ENCODE results near the gene FAM234B. TPM values are rescaled to one million over a fixed set of nuclear protein-coding genes. Genes with fewer than 3 reads are reported as not detected.
"Not testable (repeated sequence)": the region's sequence is repeated elsewhere in the genome, so short reads cannot be mapped to it uniquely, and the experiment has no call there.

Gene FAM234B
- total and polyA plus RNA-seq, 2 experiments from 2014 or later: 0.66 to 4.1 TPM

GRCh38 chr12:13033476-13033875, 10.7 kb upstream of the FAM234B start:
- no peaks in the 10 kb centered on the region for H3K4me1 ChIP-seq (ENCODE audit: insufficient read depth)
- H3K9me2 ChIP-seq (replicated peaks; ENCODE audit: insufficient read depth): no peaks in the 10 kb centered on the region
- no peak overlapping the region for H3K4me2 ChIP-seq
- no peaks in the 10 kb centered on the region for H3K79me2 ChIP-seq
- no peaks in the 10 kb centered on the region for H3K9me3 ChIP-seq (ENCODE audit: low read depth)
- no peaks in the 10 kb centered on the region for H4K20me1 ChIP-seq (ENCODE audit: insufficient read depth, poor library complexity, severe bottlenecking)
- no peak for DNase-seq (ENCODE audit: low spot score)
- H3K4me3 ChIP-seq: no peak overlapping the region
- H2AFZ ChIP-seq: no peak overlapping the region
- H3K27me3 ChIP-seq: no peaks in the 10 kb centered on the region
- no peaks in the 10 kb centered on the region for H3K36me3 ChIP-seq (replicated peaks; ENCODE audit: insufficient read depth, low read depth)
- 93% methylated on average over 5 of the region's 5 CpGs for WGBS (ENCODE audit: low lambda C conversion rate, missing lambda C conversion rate)
- TF ChIP-seq CTCF (IDR thresholded peaks at IDR 0.05; ENCODE audit: poor library complexity) (no peak), EZH2phosphoT487 (IDR thresholded peaks at IDR 0.05; ENCODE audit: low read depth, severe bottlenecking, unreplicated experiment) (no peak), EZH2 (IDR thresholded peaks at IDR 0.05; ENCODE audit: borderline replicate concordance) (no peak)
- H3K27ac ChIP-seq: no peak overlapping the region

GRCh38 chr12:13035335-13035734, 8.8 kb upstream of the FAM234B start:
- H3K4me2 ChIP-seq; H3K9me2 ChIP-seq (replicated peaks; ENCODE audit: insufficient read depth): not testable (repeated sequence)
- 95% methylated on average over 5 of the region's 5 CpGs for WGBS (ENCODE audit: low lambda C conversion rate, missing lambda C conversion rate)

GRCh38 chr12:13036881-13037280, 7.3 kb upstream of the FAM234B start:
- Histone ChIP-seq H4K20me1 (ENCODE audit: insufficient read depth, poor library complexity, severe bottlenecking) (no peaks in the 10 kb centered on the region), H3K9me2 (replicated peaks; ENCODE audit: insufficient read depth) (no peaks in the 10 kb centered on the region), H3K4me1 (ENCODE audit: insufficient read depth) (peaks cover 16% of the 10 kb centered on the region), H3K36me3 (replicated peaks; ENCODE audit: insufficient read depth, low read depth) (no peaks in the 10 kb centered on the region), H2AFZ (no peak overlapping the region), H3K27me3 (no peaks in the 10 kb centered on the region), H3K4me3 (no peak overlapping the region), H3K27ac (no peak overlapping the region), H3K9me3 (ENCODE audit: low read depth) (no peaks in the 10 kb centered on the region), H3K79me2 (no peaks in the 10 kb centered on the region), H3K4me2 (no peak overlapping the region)
- WGBS (ENCODE audit: low lambda C conversion rate, missing lambda C conversion rate): 90% methylated on average over 3 of the region's 3 CpGs
- TF ChIP-seq EZH2 (IDR thresholded peaks at IDR 0.05; ENCODE audit: borderline replicate concordance) (no peak), EZH2phosphoT487 (IDR thresholded peaks at IDR 0.05; ENCODE audit: low read depth, severe bottlenecking, unreplicated experiment) (no peak), CTCF (IDR thresholded peaks at IDR 0.05; ENCODE audit: poor library complexity) (no peak)
- DNase-seq (ENCODE audit: low spot score): no peak

More at GRCh38 chr12:13035335-13035734, 8.8 kb upstream of the FAM234B start:
- not testable (repeated sequence) for H3K79me2 ChIP-seq; H3K27me3 ChIP-seq; H3K9me3 ChIP-seq (ENCODE audit: low read depth); H4K20me1 ChIP-seq (ENCODE audit: insufficient read depth, poor library complexity, severe bottlenecking); H3K36me3 ChIP-seq (replicated peaks; ENCODE audit: insufficient read depth, low read depth); DNase-seq (ENCODE audit: low spot score); H3K27ac ChIP-seq; H2AFZ ChIP-seq; H3K4me3 ChIP-seq
- peaks cover 11% of the 10 kb centered on the region for H3K4me1 ChIP-seq (ENCODE audit: insufficient read depth)

- H3K79me2 ChIP-seq: no peaks in the 10 kb centered on the region
- H3K4me1 ChIP-seq (ENCODE audit: insufficient read depth): peaks cover 16% of the 10 kb centered on the region
- no peak overlapping the region for H3K4me3 ChIP-seq
- no peak overlapping the region for H3K4me2 ChIP-seq
- no peaks in the 10 kb centered on the region for H4K20me1 ChIP-seq (ENCODE audit: insufficient read depth, poor library complexity, severe bottlenecking)
- H2AFZ ChIP-seq: no peak overlapping the region
- 79% methylated on average over 4 of the region's 4 CpGs for WGBS (ENCODE audit: low lambda C conversion rate, missing lambda C conversion rate)
- H3K27ac ChIP-seq: peak overlapping the region; percentile 54
- H3K27me3 ChIP-seq: no peaks in the 10 kb centered on the region
- DNase-seq (ENCODE audit: low spot score): no peak
- no peaks in the 10 kb centered on the region for H3K36me3 ChIP-seq (replicated peaks; ENCODE audit: insufficient read depth, low read depth)
- H3K9me2 ChIP-seq (replicated peaks; ENCODE audit: insufficient read depth): no peaks in the 10 kb centered on the region
- H3K9me3 ChIP-seq (ENCODE audit: low read depth): no peaks in the 10 kb centered on the region
- no peak for TF ChIP-seq CTCF (IDR thresholded peaks at IDR 0.05; ENCODE audit: poor library complexity)
- TF ChIP-seq EZH2 (IDR thresholded peaks at IDR 0.05; ENCODE audit: borderline replicate concordance): no peak
- TF ChIP-seq EZH2phosphoT487 (IDR thresholded peaks at IDR 0.05; ENCODE audit: low read depth, severe bottlenecking, unreplicated experiment): no peak
These were observed 5.6 kb upstream of the FAM234B start for GRCh38 chr12:13038491-13039161.
